Inflammatory macrophage (primary cell): Measurements from ENCODE around the gene NME8.

Source experiments
- DNase-seq, 2 donors: peaks; one replicate each; pipeline ENCODE4 v3.0.0-alpha.2; 2020 to 2022

The NME8 gene

DNA sequence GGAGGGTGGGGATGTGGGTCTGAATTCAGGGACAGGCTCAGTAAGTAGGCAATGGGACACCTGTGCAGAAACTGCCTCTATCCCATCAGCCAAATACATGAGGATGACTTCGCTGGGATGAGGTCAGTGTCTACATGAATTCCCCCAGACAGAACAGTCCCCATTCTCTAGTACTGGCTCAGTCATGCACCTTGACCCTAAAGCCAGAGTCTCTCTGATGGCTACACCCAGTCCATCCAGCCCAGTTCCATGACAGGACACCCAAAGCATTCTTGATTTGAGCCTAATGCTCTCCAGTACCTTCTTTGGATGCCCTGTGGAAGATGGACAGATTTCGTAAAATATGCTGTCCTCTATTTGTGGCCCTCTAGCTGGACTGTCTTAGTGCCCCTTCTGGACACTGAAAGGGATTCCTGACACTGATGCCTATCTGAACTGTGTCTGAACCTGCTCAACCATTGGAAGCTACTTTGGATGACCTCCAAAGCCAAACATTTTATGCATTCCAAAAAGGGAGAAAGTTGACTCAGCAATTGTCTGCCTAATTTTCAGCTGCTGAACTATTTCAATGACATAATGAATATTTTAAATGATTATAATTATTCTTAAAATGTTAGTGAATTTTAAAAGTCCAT is 53.6 kb downstream of the NME8 start:
- DNase-seq = no peak

DNA sequence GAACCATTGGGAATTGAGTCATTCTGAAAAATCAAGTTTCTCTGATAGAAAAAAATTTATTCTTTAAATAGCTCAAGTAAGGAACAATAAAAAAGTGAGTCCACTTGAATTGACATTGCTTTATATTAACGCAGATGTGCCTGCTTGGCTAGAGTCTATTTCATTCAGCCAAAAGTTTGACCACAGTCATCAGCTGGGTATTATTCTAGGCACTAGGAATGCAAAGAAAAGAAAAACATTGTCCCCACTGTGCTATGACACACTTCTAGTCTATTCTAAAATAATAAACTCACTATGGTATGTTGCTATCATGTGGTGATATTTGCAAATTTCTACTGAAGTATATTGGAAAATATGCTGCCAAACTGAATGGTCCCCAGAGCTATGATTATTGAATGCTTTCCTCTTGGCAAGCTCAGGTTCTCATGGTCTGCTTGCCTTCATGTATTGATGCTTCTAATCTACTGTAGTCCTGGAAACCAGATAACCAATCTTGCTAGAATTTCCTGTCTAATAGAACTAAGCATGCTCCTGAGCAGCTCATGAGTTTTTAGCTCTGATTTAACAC is 59.9 kb downstream of the NME8 start:
- no peak for DNase-seq

DNA sequence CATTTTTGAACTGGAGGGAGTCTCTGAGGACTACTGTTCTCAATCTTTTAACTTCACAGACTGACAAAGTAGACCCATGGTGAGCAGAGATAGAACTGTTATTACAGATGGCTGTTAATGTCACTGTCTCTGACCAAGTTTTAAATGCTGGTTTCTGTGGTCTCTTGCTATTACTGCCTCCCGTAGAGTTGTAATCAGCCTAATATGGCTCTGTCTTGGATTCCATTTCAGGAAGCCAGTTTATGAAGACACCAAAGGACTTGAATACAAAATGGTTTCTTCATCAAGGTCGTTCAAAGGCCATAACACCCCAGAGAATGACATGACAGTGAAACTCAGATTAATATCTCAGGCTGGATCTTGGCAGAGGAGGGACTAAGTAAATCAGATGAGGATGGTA is 64.4 kb downstream of the NME8 start:
- no peak for DNase-seq

DNA sequence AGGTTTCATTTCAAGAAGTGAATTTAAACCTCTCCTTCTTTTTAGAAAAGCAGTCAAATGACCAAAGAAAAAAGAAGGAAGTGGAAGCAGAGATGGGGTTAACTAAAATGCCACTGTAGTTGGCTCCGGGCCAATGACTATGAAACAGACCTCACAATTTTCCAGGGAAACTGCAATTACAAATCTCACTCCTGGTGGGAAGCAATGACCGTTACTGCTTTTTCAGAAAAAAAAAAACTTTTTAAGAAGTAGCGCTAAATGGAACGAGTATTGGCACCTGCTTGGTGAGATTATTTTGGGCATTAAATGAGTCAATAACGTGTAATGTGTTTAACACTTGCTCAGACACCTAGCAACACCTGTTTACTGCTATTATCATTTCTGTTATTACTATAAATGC is 67.0 kb downstream of the NME8 start:
- DNase-seq = peak; percentile 37 to 40

DNA sequence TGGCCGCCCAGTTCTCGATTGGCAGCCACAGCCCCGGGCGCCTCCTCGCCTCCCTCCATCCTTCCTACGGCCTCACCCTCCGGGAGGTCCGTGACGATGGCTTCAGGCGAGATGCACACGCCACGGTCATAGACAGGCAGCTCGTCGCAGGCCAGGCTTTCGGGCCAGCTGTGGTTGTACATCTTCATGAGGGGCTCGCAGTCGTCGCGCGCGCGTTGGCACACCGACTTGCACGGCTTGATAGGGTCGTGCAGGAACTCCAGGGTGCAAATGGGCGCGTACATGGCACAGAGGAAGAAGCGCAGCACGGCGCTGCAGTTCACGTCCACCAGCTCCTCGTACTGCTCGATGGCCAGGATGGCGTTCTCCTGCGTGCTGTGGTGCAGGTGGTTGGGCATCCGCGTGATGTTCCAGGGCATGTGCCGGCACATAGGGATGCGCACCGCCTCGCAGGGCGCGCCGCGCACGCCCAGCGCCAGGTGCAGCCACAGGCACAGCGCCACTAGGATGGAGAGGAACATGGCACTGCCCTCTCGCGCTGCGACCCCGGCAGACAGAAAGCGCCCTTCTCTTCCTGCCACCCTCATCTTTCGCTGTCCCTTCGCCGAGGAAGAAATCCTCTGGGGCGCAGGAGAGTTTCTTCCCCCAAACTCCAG is 67.7 kb downstream of the NME8 start:
- DNase-seq = no peak

DNA sequence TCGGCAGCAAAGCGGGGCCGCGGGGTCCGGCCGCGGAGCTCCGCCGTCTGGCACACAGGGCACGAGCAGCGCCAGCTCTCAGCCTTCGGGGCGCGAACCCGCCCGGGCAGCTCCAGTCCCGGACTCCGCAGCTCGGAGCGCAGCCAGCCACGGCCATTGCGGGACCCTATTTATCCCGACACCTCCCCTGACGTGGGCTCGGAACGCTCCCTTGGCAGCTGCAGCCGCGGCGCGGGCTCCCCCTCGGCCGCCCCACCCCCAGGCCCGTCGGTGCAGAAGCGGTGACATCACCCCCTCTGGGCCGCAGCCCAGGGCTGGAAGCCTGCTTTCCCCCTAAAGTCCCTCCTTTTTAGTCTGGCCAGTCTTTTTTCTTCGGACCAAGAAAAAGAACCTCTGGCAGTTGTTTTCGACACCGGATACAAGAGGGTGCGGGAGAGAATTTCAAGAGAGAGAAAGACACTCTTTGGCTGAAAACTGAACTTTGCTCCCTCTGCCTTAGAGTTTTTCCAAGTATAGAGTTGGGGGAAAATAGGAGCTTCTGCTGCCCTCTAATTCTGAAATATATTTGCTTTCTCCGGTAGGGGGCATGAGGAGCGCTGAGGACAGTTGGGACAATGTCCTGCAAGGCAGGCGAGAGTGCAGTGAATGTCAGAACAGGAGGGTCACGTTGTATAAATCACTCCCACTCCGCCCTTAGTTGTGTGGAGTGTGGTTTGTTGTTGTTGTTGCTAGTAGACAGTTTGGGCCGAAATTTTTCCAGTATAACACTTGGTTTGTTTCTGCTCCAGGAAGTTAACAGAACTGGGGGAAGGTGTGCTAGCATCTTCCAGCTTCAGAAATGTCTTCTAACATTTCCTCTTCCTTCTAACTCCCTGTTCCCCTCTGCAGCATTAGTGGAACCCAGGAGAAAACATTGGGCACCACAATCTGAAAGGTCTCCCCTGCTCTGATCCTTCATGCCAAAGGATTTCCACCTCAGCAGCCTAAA is 68.6 kb downstream of the NME8 start, which contains the start of gene SFRP4:
TSS of gene SFRP4 (minus strand) at position 145 of the 988 bp plus-strand sequence. CDS start 280 bp downstream, outside the sequence.
- DNase-seq = peak; percentile 66 to 68

DNA sequence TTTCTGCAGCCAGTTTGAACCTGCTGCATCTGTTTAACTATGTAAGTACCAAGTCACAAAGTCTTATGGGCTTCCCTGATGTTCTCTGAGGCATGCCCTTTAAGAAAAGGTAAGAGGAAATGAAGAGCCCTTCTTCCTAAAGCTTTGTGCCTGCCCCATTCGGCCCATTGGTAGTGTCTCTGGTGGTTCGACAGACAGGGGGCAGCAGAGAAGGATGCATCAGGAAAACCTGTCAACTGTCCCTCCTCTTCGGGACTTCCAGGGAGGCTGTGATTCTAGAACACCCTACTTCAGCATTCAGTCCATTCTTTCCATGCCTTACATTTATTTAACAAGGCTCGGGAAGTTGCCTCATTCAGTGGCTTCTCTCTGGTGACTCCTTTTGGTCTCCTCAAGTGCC is 70.1 kb downstream of the NME8 start:
- no peak for DNase-seq

DNA sequence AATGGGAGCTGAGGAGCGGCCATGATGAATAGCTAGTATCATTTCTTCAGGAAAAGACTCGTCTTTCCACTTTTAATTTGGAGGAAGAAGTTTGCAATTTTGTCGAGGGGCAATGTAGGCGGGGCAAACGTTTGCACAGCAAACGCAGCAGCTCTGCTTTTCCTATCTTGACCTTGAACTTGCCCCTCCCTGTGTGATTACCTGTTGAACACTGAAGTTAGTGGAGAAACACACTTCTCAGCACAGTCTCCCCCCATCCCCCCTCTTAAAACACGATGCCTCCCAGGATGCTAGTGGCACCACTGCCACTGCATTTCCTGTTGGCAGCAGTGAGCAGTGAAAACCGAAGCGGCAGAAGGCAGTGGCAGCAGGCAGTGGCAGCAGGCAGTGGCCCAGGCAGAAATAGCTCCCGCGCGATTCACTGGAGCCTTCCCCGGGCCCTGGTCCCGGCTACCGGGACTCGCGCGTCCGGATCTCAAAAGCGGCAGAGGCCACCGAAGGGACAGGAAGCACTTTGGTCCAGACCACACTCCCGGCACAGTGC is 72.0 kb downstream of the NME8 start, which contains the start of gene EPDR1:
TSS of gene EPDR1 (plus strand) at position 336 of the 544 bp plus-strand sequence. CDS start 300 bp downstream, outside the sequence.
- DNase-seq = peak; percentile 72 to 75

DNA sequence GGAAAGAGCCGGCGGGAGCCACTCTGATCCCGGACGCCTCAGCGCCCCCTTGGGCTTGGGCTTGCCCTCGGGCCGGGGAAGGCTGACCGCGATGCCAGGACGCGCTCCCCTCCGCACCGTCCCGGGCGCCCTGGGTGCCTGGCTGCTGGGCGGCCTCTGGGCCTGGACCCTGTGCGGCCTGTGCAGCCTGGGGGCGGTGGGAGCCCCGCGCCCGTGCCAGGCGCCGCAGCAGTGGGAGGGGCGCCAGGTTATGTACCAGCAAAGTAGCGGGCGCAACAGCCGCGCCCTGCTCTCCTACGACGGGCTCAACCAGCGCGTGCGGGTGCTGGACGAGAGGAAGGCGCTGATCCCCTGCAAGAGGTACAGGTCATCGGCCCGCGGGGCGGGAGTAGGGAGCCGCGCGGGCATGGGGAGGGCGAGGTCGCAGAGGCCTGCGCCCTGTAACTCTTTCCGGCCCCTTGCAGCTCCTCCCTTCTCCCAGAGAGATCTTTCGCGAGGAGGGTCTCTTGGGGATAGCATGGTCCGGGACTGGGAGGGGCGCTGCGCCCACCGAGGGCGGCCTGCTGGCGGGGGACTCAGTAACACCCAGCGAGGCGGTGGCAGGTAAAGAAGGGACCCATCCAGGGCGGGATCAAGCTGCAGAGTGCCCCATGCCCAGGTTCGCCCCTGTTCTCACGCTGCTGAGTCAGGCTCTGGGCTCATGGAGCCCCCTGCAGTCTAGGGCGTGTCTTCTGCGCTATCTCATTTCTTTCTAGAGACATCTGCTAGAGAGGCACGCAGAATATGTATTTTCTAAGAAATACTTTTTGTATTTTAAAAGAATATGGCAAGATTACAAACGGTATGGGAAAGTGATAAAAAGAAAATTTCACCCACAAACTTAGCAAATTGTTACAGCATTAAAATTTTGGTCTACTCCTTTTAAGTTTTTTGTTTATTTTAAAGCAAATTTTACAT is 72.7 kb downstream of the NME8 start:
- peak; percentile 17 to 49 for DNase-seq

DNA sequence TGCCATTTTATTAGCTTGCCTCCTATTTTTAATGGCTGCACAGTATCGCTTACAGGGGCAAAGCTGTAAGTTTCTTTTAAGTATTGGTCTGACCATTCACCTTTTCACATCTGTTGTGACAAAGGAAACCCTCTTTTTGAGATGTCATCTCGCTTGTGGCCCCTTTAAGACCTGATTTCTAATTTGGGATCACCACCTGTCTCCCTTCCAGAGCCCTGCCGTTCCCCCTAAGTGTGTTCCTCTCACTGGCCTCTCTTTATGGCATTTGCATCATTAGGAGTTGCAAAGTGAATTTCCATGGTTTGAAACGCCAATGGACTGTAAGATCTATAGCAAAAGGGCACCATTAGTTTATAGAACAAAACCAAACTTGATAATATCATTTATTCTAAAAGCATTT is 73.5 kb downstream of the NME8 start:
- DNase-seq = no peak

DNA sequence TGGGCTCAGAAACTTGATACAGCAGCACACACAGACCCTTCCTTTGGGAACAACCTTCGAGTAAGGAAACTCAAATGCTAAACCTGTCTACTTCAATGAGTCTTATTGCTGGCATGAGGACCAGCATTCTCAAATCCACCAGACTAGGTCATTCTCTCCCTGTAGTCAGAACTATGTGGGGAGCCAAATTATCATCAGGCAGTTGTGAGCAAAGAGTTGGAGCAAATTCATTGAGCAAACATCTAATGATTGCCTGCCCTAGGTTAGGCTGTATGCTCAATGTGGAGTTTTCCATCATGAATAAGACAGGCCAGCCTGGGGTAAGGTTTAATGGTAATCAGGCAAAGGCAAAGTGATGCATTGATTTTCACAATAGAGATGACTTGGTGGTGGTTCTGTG is 75.6 kb downstream of the NME8 start:
- DNase-seq = no peak

DNA sequence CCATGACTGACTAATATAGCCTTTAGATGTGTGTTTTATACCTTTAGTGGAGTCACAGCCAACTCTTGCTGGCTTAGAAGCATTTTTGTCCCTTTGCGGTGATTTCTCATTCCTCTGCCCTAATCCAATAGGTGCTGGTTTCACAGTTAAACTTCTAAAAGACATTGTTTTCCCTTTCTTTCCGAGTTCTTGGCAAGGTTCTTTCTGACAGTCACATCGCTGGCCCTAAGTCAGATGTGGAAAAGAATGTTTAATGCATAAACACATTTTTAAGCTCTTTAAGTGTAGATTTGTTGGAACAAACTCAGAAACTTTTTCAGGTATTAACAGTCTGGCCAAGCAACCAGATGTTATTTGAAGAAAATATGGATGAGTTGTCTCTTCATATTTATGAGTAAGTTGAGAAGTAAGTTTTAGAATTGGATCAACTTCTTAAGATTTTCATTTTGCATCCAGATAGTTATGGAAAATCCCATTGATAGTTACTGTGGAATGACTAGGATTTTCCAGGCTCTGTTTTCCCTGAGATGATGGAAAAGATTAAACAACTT is 76.2 kb downstream of the NME8 start:
- no peak for DNase-seq

DNA sequence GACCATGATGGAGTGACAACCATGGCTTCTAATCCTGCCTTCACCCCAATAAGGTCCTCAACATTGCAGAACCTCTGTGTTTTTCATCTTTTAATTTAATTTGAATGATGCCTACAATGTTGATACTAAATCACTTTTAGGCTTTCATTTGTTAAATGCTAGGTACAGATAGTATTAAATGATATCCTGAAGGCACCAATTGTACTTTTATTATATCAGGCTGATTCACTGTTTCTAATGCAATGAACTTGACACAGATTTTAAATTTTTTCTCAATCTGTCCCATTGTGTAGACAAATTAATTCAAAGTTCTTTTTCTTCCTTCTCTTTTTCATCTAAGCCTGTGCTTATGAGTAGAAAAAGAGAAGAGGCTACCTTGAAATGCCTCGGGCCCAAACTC is 77.2 kb downstream of the NME8 start:
- DNase-seq = no peak

DNA sequence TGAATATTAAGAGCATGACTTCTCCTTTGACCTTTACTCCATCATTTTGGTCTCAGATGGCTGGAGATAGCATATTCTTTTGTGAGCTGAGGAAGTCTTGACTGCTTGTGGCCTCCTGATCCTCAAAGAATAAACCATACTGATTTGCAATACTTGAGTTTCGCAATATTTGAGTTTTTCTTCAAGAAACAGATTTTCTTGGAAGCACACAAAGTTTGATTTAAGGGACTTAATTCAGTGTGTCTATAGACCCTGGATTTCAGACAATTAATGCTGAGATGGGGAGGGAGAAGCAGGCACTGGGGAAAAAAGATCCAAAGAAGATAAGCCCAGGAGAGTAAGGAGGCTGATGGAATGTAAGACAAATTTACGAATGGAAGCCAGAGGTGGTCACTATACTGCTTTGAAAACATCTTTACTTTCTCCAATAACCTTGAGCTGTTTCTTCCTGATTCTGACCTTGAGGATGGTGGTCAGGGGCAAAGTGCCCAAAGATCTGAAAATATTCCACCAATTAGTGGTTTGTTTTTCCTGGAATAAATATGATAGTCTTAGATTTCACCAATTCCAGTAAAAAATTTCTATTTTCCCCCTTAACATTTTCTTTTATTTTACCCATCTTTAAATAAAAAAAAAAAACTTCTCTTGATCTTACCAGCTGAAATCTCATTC is 79.5 kb downstream of the NME8 start:
- peak; percentile 13 to 59 for DNase-seq

DNA sequence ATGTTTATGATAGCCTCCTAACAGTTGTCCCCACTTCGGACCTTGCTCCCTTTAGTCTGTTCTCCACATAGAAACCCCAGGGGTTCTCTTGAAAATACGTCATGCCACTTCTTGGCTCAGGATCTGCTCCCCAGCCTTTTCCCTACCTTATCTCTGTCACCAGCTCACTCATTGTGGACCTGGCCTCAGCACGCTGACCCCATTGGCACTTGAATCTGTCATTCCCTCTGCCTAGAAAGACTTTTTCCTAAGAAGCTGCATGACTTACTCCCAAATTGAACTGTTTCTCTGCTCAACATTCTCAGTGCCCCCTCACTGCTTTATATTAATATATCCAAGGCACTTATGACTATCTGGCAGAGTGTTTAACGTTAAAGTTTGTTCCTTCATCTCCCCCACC is 80.5 kb downstream of the NME8 start:
- DNase-seq = no peak

DNA sequence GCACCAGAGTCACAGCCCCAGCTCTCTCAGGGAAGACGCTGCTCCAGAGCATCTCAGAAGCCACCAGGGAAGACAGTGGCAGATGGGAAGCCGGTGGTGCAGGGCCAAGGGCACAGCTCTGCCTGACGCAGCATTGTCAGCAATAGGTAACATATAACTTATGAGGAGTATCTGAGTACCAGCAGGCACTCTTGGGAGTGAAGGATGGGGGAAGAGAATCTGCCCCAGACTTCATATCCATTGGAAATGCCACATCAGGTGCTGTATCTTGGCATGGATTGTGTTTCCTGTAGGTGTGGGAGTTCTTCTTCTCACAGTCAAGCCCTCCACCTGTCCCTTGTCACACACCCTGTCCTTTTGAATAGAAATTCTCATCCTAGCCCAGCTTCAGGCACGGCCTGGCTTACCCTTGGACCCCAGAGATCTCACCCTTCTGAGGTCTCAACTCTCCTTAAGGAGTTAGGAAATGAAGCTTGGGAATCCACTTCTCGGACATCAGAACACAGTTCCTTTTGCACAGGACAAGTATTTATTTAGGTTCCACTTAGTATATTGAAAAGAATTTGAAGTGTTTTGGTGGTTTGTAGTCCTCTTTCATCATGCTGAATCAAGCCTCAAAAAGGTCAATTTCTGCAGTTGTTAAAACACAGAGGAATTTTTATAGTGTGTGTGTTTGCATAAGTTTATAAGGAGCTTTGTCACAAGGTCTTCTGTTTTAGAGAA is 82.0 kb downstream of the NME8 start:
- DNase-seq = no peak

DNA sequence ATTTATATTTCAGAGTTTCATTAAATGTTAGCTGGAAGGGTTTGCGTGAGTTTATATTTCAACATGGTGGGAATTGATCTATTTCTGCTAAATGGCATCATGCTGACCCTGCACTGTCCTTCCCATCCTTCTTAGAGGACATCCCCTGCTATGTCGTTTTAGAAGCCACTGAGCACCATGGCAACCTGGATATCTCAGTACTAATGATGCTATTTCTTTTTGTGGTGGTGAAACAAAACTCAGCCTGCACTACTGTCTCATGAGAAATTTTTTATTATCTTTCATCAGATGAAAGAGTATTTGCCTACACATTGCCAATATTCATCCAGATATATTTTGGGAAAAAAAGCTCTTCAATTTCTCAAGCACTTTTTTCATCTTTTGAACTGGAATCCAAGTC is 84.1 kb downstream of the NME8 start:
- DNase-seq = no peak

DNA sequence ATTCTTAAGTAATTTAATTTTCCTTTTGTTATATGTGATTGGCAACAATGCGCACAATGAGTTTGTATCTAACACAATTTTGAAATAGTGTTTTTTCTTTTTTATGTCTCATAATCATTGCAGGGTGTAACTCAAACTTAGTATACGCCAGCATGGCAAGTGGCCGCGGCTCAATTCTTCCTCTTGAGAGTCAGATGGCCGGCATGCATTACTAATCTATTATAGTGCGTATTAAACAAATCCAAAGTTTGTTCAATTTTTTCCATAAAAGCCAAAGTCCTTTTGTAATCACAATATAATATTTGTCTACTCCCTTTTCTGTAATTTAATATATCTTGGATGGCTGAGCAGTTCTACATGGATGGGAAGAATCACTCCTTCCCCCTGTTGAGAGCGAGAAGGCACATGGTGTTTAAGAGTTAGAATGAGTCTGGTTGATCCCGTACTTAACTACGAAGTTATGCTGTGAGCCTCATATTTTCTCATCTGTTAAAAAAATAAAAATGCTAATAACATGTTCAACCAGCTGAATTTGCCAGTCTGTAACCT is 84.7 kb downstream of the NME8 start:
- DNase-seq = no peak

DNA sequence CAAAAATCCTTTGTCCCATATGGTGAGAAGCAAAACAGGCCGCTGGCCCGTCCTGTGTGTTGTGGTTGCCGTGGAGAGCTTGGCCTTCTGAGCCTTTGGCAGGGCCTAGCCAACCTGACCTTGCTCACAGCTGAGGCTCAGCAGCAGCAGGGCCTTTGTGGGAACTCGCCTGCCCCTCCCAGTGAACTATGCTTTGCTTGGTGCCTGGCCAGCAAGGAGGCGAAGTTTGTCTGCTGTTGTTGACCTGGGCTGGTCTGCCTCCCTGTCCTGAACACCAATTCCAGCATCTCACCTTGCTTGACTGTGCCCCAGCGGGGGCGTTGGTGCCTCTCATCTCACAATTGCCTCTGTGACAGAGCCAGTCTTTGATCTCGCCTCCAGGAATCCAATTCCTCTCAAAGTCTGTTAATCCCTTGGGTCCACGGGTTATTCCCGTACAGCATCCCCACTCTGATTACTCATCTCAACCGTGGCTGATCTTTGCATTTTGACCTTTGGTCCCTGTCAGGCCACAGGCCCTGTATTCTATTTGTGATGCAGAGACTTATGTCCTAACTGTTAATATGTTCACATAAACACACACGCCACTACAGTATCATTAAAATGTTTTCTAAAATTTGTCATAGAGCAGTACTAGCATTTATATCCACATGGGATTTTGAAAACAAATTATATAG is 94.7 kb downstream of the NME8 start:
- no peak for DNase-seq
